ENCODE results near the gene NNT.

The NNT gene

GRCh38 chr5:43582082-43583005 lies 20.6 kb upstream of the NNT start:
- TF ChIP-seq CTCF (IDR thresholded peaks at IDR 0.05; ENCODE audit: low read depth, low read length): no peak
- in situ Hi-C loops (cut with HindIII; ENCODE audit: low sequenced_read_pairs): no loop called here
- no peak overlapping the region for H3K4me3 ChIP-seq (ENCODE audit: low read depth, low read length)
- no peak for DNase-seq (ENCODE audit: low read depth, low spot score)

GRCh38 chr5:43583724-43584123 lies 19.3 kb upstream of the NNT start:
- in situ Hi-C loops (cut with HindIII; ENCODE audit: low sequenced_read_pairs): no loop called here
- H3K4me3 ChIP-seq (ENCODE audit: low read depth, low read length): no peak overlapping the region
- TF ChIP-seq CTCF (IDR thresholded peaks at IDR 0.05; ENCODE audit: low read depth, low read length): no peak
- DNase-seq (ENCODE audit: low read depth, low spot score): no peak

- in situ Hi-C loops (cut with HindIII; ENCODE audit: low sequenced_read_pairs): no loop called here
Measured at GRCh38 chr5:43584166-43584699, 18.7 kb upstream of the NNT start.

GRCh38 chr5:43588842-43589241 lies 14.1 kb upstream of the NNT start:
- no peak for TF ChIP-seq CTCF (IDR thresholded peaks at IDR 0.05; ENCODE audit: low read depth, low read length)
- in situ Hi-C loops (cut with HindIII; ENCODE audit: low sequenced_read_pairs): no loop called here
- no peak for DNase-seq (ENCODE audit: low read depth, low spot score)
- no peak overlapping the region for H3K4me3 ChIP-seq (ENCODE audit: low read depth, low read length)

More at GRCh38 chr5:43584166-43584699, 18.7 kb upstream of the NNT start:
- no peak for DNase-seq (ENCODE audit: low read depth, low spot score)
- H3K4me3 ChIP-seq (ENCODE audit: low read depth, low read length): no peak overlapping the region
- TF ChIP-seq CTCF (IDR thresholded peaks at IDR 0.05; ENCODE audit: low read depth, low read length): no peak

- DNase-seq (ENCODE audit: low read depth, low spot score): no peak
- no peak overlapping the region for H3K4me3 ChIP-seq (ENCODE audit: low read depth, low read length)
- TF ChIP-seq CTCF (IDR thresholded peaks at IDR 0.05; ENCODE audit: low read depth, low read length): no peak
- in situ Hi-C loops (cut with HindIII; ENCODE audit: low sequenced_read_pairs): no loop called here
Measured at GRCh38 chr5:43589310-43589709, 13.7 kb upstream of the NNT start.

- in situ Hi-C loops (cut with HindIII; ENCODE audit: low sequenced_read_pairs): no loop called here
- no peak overlapping the region for H3K4me3 ChIP-seq (ENCODE audit: low read depth, low read length)
- no peak for TF ChIP-seq CTCF (IDR thresholded peaks at IDR 0.05; ENCODE audit: low read depth, low read length)
- no peak for DNase-seq (ENCODE audit: low read depth, low spot score)
Measured at GRCh38 chr5:43590700-43591099, 12.3 kb upstream of the NNT start.
